Stimulated activated CD4-positive, alpha-beta T cell treated with anti-CD3 and anti-CD28 coated beads, Interleukin-15, amount 100 ng/mL, for 1 hour (primary cell): ENCODE data around the gene EMID1.

ENCODE experiments used
- DNase-seq, 2 donors: peaks; one replicate each; pipeline ENCODE4 v3.0.0-alpha.2; 2020; ENCODE audit warnings: low read depth in 1 of 2, low spot score in 1 of 2

EMID1 gene

GRCh38 chr22:29259253-29259899 is 53.7 kb downstream of the EMID1 start:
- no peak for DNase-seq

- no peak for DNase-seq
Observed at GRCh38 chr22:29260031-29260560, 54.4 kb downstream of the EMID1 start.

GRCh38 chr22:29260601-29261315 is 55.1 kb downstream of the EMID1 start:
- no peak for DNase-seq

- no peak for DNase-seq
Observed at GRCh38 chr22:29263791-29264276, 58.1 kb downstream of the EMID1 start.

GRCh38 chr22:29265305-29265704 is 59.6 kb downstream of the EMID1 start:
- DNase-seq, result no peak

- no peak for DNase-seq
Observed at GRCh38 chr22:29265929-29266328, 60.2 kb downstream of the EMID1 start.

GRCh38 chr22:29266564-29267461 is 61.1 kb downstream of the EMID1 start:
- no peak for DNase-seq

GRCh38 chr22:29267462-29267857 is 61.8 kb downstream of the EMID1 start:
- no peak for DNase-seq

GRCh38 chr22:29267858-29268510 is 62.3 kb downstream of the EMID1 start, which contains the start of the genes EWSR1 and RHBDD3:
Gene EWSR1 (plus strand): TSS chr22:29268268. CDS start chr22:29268337, 69 bp downstream.
Gene RHBDD3 (minus strand): TSS chr22:29267981. CDS start chr22:29265626, 2,355 bp downstream.
- DNase-seq, result peak; percentile 95 to 97

GRCh38 chr22:29268511-29269229 is 63.0 kb downstream of the EMID1 start:
- no peak for DNase-seq

GRCh38 chr22:29269230-29269604 is 63.5 kb downstream of the EMID1 start:
- no peak for DNase-seq

GRCh38 chr22:29269731-29270474 is 64.2 kb downstream of the EMID1 start:
- no peak for DNase-seq

GRCh38 chr22:29270475-29271271 is 65.0 kb downstream of the EMID1 start:
- no peak for DNase-seq

- no peak for DNase-seq
Observed at GRCh38 chr22:29272624-29273023, 66.9 kb downstream of the EMID1 start.

- no peak for DNase-seq
Observed at GRCh38 chr22:29275167-29275566, 69.5 kb downstream of the EMID1 start.

- DNase-seq, result no peak
Observed at GRCh38 chr22:29275819-29276565, 70.3 kb downstream of the EMID1 start.

GRCh38 chr22:29277927-29278326 is 72.2 kb downstream of the EMID1 start:
- no peak for DNase-seq

- DNase-seq, result no peak
Observed at GRCh38 chr22:29284196-29284595, 78.5 kb downstream of the EMID1 start.
